ENCODE measurements around the gene DNER. TPM values are rescaled to one million over a fixed set of nuclear protein-coding genes. Genes with fewer than 3 reads are reported as not detected.

Gene DNER
- total and polyA plus RNA-seq, 2 of the 4 experiments (the other 2 are of a cell fraction): under 0.01 to 0.14 TPM

DNA sequence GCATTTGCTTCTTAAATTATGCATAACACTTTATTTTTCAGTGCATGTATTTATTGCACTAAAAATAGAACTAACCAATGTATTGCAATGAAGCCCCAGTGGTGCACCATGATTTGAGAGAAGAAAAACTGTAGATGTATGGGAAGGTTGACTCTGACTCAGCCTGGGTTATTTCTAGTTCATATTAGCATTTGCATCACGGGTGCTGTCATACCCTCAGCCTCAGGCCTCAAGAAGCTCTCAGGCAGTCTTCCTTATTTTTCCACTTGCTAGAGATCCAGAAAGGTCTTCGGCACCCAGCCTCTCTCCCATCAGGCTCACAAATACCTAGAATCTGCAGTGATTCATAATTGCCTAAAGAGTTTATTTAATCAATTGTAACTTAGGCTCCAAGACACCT lies 148.0 kb downstream of the DNER start:
- no CpG with 5 or more reads among the region's 2 CpGs for WGBS, 2 experiments (ENCODE audit: extremely low coverage in 2 of 2, insufficient read length in 1 of 2)
- H2BK5ac ChIP-seq (ENCODE audit: low read depth, low read length, poor library complexity, severe bottlenecking): no peak overlapping the region
- no peak overlapping the region for H2AFZ ChIP-seq (replicated peaks; ENCODE audit: low read length, poor library complexity)
- no peak overlapping the region for H3K9ac ChIP-seq (ENCODE audit: low read depth, low read length)
- no peak for TF ChIP-seq RCOR1 (IDR thresholded peaks at IDR 0.05; ENCODE audit: insufficient replicate concordance, low read length)
- TF ChIP-seq, protein P1, sequence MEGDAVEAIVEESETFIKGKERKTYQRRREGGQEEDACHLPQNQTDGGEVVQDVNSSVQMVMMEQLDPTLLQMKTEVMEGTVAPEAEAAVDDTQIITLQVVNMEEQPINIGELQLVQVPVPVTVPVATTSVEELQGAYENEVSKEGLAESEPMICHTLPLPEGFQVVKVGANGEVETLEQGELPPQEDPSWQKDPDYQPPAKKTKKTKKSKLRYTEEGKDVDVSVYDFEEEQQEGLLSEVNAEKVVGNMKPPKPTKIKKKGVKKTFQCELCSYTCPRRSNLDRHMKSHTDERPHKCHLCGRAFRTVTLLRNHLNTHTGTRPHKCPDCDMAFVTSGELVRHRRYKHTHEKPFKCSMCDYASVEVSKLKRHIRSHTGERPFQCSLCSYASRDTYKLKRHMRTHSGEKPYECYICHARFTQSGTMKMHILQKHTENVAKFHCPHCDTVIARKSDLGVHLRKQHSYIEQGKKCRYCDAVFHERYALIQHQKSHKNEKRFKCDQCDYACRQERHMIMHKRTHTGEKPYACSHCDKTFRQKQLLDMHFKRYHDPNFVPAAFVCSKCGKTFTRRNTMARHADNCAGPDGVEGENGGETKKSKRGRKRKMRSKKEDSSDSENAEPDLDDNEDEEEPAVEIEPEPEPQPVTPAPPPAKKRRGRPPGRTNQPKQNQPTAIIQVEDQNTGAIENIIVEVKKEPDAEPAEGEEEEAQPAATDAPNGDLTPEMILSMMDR (conservative IDR thresholded peaks at IDR 0.05; ENCODE audit: low read depth, low read length): no peak
- no peaks in the 10 kb centered on the region for H3K27me3 ChIP-seq (ENCODE audit: control insufficient read depth, insufficient read depth, low read length)
- H3K4me1 ChIP-seq (ENCODE audit: control insufficient read depth, insufficient read depth, low read length): no peaks in the 10 kb centered on the region
- H4K5ac ChIP-seq (ENCODE audit: low read depth, low read length): no peak overlapping the region
- intact Hi-C loops (cut with micrococcal nuclease) (no loop called here), in situ Hi-C loops (cut with MboI; ENCODE audit: low sequenced_read_pairs) (no loop called here), dilution Hi-C loops (cut with HindIII; ENCODE audit: low sequenced_read_pairs, unreplicated experiment) (no loop called here)
- H3K23ac ChIP-seq (ENCODE audit: low read depth, low read length): no peak overlapping the region
- no peak overlapping the region for H4K91ac ChIP-seq (ENCODE audit: insufficient read depth, low read depth, low read length)
- no peak overlapping the region for H3K27ac ChIP-seq (ENCODE audit: insufficient read depth, low read length)
- no peak overlapping the region for H2AK9ac ChIP-seq (replicated peaks; ENCODE audit: low read depth, low read length, poor library complexity)
- H3K4me2 ChIP-seq (ENCODE audit: low read depth, low read length): no peak overlapping the region
- H3K4me3 ChIP-seq (ENCODE audit: insufficient read depth, low read depth, low read length): no peak overlapping the region
- no peak overlapping the region for H2BK120ac ChIP-seq (ENCODE audit: low read depth, low read length)
- no peak overlapping the region for H3K18ac ChIP-seq (ENCODE audit: low read depth, low read length)
- H3K4ac ChIP-seq (ENCODE audit: low read depth, low read length): no peak overlapping the region
- POLR2A ChIA-PET (ENCODE audit: unreplicated experiment): no interaction called here
- H3K14ac ChIP-seq (replicated peaks; ENCODE audit: low read depth, low read length): no peak overlapping the region
- no peaks in the 10 kb centered on the region for H4K20me1 ChIP-seq (ENCODE audit: insufficient read depth, low read length)
- H4K8ac ChIP-seq (ENCODE audit: low read depth in 2 of 2, low read length in 2 of 2): no peak overlapping the region
- no peak overlapping the region for H2BK20ac ChIP-seq (ENCODE audit: low read depth, low read length)
- H2BK15ac ChIP-seq (ENCODE audit: low read depth, low read length): no peak overlapping the region
- BruUV-seq (replicated peaks): no TSS peak
- peaks cover 5% of the 10 kb centered on the region for H3K9me3 ChIP-seq (ENCODE audit: control insufficient read depth, insufficient read depth, low read length)
- no peaks in the 10 kb centered on the region for H3K79me1 ChIP-seq (ENCODE audit: low read depth in 1 of 2, low read length in 2 of 2)
- ATAC-seq (ENCODE audit: low read depth) (no peak), DNase-seq (no peak)
- no peaks in the 10 kb centered on the region for H3K9me1 ChIP-seq (ENCODE audit: insufficient read depth, low read length)
- H3K56ac ChIP-seq (ENCODE audit: extremely low read depth, insufficient read depth, low read length): no peak overlapping the region
- no peaks in the 10 kb centered on the region for H3K36me3 ChIP-seq (ENCODE audit: control insufficient read depth, insufficient read depth, low read length)
- CTCF ChIA-PET: no interaction called here
- H2AK5ac ChIP-seq (ENCODE audit: low read depth, low read length): no peak overlapping the region

All from IMR-90 (cell line).